Activated T-cell treated with anti-CD3 and anti-CD28 coated beads, Interleukin-2, amount 50 U/mL, for 48 hours (primary cell): ENCODE measurements around the gene TRPV6.

Experiments used
- DNase-seq, 2 experiments: peaks; one replicate each; pipeline ENCODE4 v3.0.0-alpha.2; 2020

Gene TRPV6

GRCh38 chr7:142847353-142847752 lies 38.2 kb downstream of the TRPV6 start:
- DNase-seq = no peak

- DNase-seq = no peak
These were observed 43.2 kb downstream of the TRPV6 start for GRCh38 chr7:142842251-142842766.

- no peak for DNase-seq
These were observed 46.9 kb downstream of the TRPV6 start for GRCh38 chr7:142838461-142839213.

GRCh38 chr7:142836426-142836825 lies 49.1 kb downstream of the TRPV6 start:
- no peak for DNase-seq

GRCh38 chr7:142835487-142835886 lies 50.1 kb downstream of the TRPV6 start:
- DNase-seq = no peak

GRCh38 chr7:142833174-142834048 lies 52.1 kb downstream of the TRPV6 start:
- no peak for DNase-seq

GRCh38 chr7:142832417-142832816 lies 53.1 kb downstream of the TRPV6 start:
- DNase-seq = no peak

- no peak for DNase-seq
These were observed 57.5 kb downstream of the TRPV6 start for GRCh38 chr7:142827951-142828500.

- no peak for DNase-seq
These were observed 62.8 kb downstream of the TRPV6 start for GRCh38 chr7:142822714-142823113.
